Stimulated activated naive CD4-positive, alpha-beta T cell (primary cell): ENCODE data around the gene MATN3.

Experiments used
- DNase-seq, 6 experiments: peaks; one replicate each; lab custom pipeline; 2025; lab: John Stamatoyannopoulos, UW

MATN3 gene

DNA sequence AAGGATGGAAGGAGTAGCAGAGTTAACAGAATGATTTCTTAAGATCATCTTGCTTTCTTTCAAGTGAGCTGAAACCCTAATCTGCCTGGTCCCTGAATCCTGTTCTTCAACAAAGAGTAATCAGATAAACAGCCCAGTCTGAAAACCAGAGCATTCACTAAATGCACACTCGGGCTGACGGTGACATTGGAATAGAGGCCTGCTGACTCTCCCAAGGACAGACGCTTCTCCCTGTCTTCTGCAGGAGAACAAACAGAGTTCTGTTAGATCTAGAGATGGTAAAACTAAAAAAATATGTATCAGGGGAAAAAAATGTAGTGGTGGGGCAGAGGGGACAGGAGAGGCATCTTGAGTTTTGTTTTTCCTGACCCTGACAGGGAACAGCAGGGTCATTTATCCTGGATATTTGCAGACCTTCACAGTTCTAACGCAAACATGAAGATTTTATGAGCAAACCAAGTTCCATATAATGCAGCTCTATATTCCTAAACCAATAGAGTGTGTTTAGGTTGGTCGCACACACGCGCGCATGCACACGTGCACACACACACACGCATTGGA is 7.3 kb downstream of the MATN3 start:
- DNase-seq, result no peak

DNA sequence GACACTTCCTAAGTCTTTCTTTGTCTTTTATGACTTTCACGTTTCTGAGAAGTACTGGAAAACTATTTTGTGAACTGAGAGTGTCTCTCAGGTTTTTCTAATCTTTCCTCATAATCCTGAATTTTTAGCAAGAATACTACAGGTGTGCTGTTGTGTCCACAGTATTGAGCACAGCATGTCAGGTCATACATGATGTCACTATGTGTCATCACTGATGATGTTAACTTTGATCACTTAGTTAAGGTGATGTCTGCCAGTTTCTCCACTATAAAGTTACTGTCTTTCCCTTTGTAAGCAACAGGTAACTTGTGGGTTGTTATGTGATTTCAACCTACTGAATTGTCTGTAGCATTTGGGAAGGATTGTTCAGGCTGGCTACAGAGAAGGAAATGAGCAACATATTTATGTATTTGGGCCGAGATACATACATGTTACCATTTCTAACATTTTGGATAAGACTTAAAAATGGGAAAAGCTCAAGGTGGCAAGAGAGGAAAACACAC is 11.1 kb downstream of the MATN3 start:
- DNase-seq, result no peak

DNA sequence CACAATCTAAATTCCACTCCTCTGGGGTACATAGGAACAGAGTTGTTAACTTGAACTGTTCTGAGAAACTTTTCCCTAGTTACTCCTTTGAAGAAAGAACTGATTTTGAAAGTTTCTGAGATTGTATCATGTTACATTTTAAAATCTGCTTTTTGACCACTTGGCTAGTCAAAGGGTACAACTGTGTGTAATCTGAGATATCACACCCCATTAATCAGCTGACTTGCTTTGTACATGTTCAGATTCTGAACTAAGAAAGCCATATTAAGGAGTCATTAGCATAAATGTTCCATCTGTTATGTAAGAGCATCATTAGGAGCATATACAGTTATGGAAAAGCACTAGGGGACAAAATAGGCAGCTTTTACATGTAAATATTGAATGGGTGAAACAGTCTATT is 18.7 kb downstream of the MATN3 start:
- DNase-seq, result no peak

DNA sequence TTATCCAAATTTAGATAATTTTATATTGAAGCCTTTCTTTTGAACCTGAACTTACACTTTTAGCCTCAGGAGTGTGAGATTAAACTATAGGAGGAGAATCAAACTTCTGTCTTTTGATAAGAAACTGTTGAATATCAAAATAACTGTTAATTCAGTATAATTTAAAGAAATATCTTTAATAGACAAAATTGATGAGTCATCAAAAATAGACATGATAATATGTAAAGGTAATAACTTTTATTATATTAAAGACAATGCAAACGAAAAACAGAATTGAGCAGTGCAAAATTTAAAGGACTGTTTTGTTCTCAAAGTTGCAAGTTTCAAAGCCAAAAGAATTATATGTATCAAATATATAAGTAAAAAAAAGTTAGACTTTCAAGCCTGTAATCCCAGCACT is 20.6 kb downstream of the MATN3 start:
- no peak for DNase-seq

DNA sequence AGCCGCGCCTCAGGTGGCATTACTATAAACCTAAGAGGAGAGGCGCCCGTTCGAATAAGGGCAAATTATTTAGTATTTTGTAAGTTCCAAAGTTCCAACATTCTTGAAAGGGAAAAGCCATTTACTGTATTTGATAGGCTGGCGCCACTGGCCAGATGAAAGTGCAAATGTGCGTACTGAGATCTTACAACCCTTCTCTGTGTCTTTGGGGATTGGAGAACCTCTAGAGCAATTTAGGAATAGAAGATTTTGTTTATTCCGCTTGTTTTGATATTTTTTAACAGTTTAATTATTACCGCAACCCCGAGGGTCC is 22.1 kb downstream of the MATN3 start:
- no peak for DNase-seq

DNA sequence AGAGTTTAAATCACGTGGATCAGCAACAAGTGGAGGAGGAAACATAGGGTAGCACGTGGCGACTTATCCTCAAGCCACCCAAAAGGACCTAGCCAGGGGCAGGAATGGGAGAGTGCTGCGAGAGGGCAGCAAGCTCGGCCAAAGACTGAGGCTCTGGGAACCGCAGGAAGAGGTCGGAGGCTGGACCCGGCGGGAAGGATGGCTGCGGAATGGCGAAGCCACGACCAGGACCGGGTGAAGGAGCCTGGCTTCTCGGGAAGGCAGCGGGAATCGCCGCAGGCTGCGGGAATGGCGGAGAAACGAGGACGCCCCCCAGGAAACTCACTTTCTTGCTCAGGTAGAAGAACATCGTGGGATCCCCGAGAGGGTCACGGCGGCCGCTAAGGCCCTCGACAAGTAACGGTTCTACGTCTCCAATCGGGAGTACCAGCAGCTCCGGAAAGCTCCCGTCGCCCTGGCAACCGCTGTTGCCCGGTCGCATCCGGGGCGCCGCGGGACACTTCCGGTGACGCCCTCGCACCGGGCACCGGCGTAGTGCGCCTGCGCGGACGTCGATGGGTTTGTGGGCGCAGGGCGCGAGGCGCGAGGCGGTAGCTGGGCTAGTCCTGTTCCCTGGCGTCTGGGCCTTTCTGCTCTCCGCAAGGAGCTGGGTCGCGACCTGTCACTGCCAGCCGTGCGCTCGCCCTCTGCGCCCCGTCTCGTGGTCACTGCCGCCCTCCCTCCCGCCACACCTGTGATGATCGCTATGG is 22.6 kb downstream of the MATN3 start, which contains the start of gene WDR35:
WDR35 (minus strand) TSS at position 439 of the 749 bp plus-strand sequence; CDS start at position 349, 90 bp downstream.
- peak; percentile 69 to 87 (median 84) for DNase-seq

DNA sequence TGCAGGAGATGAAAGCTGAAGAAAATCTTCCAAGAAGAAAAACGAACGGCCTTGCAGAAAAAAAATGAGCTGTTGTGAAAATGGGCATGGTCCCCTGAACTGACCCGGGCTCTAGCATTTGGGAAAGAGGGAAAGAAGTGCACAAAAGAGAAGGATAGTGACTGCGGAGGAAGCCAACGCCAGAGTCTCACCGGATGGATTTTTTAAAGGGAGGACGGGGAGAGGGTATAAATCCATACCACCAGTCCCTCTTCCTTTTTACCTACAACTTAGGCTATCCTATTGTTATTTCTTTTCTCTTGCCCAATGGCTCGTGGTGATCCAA is 23.2 kb downstream of the MATN3 start:
- DNase-seq, result no peak

DNA sequence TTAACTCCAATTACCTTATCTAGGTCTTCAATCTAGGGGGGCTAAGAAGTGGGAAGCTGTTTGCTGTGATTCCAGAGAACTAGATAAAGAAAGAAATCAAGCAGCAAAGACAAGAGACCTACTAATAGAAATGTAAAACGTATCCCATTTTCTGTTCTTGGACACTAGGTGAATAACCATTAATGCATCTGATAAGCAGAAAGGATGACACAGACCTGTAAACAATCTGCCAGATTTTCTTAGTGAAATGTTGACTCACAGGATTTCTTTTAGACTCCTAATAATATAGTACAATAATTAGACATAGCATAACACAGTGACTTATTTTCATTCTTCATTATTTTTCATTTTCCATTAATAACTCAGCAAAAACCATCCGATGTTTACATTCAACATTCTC is 23.9 kb downstream of the MATN3 start:
- no peak for DNase-seq

DNA sequence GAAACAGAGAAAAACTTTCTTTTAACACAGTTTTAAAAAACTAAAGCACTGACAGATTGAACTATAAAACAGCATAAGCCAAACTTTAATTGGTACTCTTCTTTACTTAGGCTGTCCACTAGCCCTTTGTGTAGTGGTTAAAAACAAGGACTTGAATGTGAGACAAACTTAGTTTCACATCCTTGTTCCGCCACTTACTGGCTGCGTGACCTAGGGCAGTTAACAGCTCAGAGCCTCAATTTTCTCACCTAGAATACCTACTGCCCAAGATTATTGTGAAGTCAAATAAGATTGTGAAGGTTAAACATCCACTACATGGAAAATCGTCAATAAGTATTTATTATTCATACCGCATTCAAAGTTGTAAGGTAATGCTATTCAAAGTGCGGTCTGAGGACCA is 24.5 kb downstream of the MATN3 start:
- DNase-seq, result no peak

DNA sequence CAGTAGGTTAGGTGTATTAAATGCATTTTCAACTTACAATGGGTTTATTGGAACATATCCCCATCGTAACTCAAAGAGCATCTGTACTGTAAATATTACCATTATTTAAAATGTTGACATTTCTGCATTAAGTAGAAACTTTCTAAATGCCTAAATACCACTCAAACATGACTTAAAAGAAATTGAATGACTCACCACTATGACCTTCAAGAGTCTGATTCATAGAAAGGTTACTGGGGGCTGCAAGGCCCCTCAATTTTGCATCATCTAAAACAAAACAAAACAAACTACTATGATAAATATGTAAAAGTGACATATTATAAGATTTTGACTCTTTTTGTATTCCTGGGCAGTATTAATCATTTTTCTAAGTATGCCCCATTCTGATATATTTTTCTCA is 30.2 kb downstream of the MATN3 start:
- no peak for DNase-seq

DNA sequence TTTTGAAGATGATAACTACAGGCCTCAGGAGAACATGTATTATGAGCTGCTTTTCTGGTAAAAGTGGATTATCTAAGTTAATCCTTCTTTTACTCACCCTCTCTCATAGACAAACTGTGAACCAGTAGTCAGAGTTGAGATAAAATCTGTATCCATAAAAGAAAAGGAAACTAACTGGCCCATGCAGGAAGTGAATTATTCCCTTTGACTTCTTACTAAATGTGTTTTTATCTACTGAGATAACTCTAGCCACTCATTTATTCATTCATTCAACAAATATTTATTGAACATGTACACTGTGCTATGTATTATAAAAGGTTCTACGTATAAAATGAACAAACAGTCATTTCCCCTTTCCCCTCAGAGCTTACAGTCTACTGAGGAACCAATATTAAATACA is 32.5 kb downstream of the MATN3 start:
- no peak for DNase-seq

DNA sequence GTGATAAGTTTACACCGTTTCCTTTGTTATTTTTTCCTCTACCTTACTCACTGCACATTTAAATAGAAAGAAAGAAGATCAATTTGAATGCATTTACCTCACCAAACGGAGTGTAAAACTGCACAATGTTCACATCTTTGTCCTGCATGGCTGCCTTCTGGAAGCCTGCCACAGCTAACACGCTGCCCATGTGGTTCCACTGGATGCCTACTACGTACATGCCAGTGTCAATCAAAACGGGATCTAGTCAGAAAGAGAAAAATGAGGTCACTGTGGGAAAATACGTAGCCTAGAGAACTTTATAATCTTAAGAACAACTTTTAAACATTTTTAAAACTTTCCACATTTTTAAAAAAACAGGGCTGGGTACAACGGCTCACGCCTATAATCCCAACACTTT is 39.0 kb downstream of the MATN3 start:
- DNase-seq, result no peak

DNA sequence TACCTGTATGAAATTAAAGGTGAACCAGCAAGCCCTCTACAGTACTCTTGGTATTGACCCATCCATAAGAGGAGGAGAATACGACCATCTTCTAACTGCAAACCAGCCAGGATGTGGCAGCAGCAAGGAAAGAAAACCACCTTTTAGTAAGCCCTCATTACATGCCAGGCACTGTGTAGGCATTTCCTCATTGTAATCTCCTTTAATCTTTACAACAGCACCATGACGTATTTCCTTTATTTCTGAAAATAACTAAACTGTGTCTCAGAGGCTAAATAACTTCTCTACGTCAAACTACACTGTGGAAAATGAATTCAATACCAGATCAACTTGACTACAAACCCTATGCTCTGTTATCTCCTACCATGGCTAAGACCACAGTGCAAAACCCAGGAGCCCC is 40.8 kb downstream of the MATN3 start:
- peak in 3 of 6 experiments; percentile 7 to 45 (median 32) for DNase-seq

DNA sequence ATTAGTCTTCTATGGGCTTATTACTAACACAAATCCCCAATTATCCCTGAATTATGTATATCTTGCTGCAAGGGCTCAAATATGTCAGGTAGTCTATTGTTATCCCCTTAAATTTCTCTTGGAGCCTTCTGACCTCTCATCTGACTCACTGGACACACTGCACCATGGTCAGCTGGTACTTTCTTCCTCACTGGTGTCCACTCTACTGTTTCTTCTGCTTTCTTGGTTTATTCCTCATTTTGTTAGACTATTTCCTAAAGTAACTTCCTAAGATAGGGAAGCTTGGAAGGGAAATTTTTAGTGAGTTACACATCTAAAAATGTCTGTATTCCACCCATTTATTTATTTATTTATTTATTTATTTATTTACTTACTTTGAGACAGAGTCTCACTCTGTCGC is 49.1 kb downstream of the MATN3 start:
- DNase-seq, result no peak

DNA sequence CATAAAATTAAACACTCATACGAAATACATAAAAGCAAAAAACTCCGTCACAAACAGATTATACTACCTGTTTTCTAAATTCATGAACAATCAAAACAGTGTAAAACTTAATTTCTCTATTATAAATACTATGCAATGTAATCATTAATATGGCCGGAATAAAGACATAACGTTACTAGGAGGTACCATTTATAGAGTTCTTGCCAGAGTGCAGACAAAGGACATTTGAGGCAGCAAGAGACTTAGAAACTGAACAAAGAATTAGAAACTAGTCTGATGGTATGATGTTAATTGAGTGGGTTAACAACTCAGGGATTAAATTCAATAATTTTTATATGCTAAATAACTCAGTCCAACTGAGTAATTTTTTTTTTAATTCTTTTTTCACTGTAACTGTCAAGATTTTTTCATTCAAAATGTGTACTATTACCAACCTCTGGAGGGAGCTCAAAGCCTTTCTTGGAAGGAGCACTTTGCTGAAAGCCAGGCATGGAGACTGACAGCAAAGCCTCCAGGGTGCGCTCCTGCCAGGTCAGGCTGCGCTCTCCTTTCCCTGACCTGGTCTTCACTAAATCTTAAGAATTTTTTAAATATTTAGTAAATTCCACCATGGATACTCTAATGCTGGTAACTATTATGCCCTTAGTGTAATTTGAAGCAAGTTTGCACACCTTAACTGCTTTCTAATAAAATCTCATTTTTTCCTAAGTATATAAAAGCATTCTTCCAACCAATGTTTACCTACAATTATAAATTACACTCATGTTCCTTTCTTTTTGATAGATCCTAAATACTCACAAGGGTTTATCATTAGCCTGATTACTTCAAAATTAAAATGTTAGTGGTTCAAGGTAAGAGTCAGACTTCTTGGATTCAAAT is 56.7 kb downstream of the MATN3 start:
- peak in 5 of 6 experiments; percentile 13 to 53 (median 32) for DNase-seq

DNA sequence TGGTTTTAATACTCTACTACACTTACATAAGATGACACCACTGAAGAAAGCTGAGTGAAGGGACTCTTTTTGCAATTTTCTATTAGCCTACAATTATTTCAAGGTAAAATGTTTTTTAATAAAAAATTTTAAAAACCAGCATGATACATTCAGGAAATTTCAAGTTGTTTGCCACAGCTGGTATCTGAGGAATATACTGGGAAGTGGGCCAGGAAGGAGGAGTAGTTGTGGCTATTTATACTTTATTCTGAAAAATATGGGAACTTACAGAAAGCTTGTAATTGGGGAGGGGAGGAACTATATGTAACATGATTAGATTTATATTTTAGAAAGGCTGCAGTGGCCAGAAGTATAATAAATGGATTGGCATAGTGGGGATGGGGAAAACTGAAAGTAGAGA is 63.4 kb downstream of the MATN3 start:
- no peak for DNase-seq

DNA sequence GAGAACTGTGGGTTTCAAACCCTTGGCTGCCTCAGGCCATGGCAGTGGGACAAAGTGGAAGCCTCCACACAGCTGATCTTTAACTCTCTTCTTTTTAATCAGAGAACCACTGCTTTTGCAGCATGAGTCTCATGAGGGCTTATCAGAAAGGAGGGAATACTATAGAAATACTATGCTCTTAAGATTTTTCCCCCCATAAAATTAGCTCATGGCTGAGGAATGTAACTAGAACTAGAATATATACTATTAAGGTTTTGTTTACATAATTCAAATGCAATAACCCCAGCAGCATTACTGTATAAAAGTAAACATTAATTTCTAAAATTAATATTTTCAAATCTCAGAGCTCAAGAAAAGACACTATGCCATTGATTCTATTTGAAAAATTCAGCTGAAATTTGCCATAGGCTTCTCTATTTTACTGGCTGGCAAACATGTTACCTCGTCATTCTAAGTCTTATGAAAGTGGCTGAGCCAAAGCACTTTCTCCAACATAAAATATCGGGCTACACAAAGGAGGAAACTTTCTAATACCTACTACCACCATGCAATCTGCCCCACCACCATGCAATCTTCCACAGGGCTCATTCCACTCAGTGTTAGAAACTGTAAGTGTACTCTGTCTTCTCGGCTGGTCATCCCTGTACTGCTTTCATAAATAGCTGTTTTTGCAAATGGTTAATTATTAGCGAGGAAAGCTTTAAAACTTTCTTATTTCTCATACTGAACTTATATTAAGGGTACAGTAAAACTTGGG is 65.1 kb downstream of the MATN3 start:
- DNase-seq, result no peak

DNA sequence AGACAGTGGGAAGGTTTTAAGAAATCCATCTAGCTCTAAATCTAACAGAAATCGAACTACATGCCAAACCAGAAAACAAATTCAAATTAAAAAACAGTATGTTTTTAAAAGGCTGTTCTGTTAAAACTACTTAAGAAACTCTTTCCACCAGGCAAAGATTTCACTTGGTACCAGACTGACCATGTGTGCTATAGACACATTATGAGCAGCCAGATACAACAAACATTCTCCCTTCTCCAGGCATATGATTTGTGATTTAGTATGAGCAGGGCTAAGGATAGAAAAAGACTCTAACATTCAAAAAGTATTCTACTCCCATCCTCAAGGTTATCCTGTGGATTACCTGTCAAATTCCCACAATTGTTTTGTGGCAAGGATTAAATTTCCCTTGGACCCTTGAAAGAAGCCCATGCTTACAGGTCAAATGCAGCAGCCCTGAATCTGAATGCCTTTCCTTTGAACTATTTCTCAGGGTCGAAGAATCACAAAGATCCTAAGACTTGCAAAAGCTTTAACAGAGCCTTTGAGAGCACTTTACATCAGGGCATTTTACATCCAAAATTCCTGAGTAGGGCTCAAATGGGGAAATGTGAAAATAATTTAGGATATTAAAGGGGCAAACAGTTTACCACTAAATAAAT is 68.1 kb downstream of the MATN3 start:
- DNase-seq, result no peak

DNA sequence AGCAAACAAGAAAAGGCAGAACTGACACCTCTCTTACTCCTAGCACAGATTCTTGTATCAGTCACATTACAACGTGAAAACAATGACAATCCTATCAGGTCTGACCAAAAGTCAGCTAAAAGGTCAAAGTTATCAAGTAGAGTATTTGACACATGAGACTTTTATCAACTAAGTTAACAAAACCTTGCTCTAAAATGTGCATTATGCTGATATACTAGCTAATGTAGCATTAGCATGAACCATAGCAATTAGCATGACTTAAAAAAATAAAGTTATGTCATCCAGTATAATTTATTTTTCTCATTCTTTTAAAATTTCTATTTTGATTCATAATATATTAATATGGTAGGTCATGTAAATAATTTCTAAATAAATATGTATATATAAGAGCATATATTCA is 69.3 kb downstream of the MATN3 start:
- DNase-seq, result no peak

DNA sequence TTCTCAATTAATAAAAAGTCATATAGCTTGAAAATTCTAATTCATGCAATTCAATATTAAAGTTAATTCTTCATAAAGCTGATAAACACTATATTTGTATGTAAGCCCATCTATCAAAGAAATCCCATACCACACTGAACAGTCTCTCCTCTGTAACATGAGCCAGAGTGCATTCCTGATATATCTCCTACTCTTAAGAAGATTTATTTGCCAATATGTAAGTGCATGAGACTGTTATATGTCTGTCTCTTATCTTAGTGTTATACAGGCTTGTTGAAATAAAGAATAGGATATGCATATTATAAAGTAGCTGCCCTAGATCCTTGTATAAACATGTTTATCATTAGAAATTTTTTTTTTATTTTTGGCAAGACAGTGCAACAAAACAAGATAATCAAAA is 70.3 kb downstream of the MATN3 start:
- no peak for DNase-seq
